GM19035 (cell line): Measurements from ENCODE around the gene MTPN.

Experiments used
- ATAC-seq: cut with Tn5 transposase; IDR thresholded peaks from one replicate; pipeline ENCODE4 v1.9.1; 2021; ENCODE audit not compliant: unreplicated experiment

MTPN gene, protein sequence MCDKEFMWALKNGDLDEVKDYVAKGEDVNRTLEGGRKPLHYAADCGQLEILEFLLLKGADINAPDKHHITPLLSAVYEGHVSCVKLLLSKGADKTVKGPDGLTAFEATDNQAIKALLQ

DNA sequence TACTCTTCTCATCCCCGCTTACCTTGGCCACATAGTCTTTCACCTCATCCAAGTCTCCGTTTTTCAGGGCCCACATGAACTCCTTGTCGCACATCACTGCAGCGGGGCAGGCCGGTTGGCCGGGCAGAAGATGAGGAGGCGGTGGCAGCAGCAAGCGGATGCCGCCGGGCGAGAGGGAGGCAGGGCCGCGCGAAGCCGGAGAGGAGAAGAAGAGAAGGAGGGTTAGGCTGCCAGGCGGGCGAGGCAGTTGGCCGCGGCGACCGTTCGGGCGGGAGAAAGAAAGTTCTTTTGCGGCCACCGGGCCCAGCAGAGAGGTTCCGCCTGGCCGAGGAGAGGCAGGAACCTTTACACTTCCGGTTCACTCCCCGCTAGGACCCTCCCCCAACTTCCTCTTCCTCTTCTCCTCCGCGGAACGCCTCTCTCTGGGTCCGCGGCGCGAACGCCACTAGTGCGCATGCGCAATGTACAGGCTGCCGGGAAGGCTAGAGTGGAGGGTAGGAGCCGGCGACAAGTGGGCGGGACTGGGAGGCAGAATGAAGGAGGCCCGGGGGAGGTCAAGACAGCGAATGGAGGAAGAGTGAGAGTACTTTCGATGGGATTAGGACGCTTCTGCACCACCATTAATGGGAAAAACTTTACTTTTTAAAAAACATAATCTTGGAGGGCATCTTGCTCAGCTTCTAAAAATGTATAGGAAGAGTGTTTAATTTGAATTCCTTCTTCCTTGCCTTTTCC, at the start of gene MTPN:
MTPN (minus strand) TSS at position 353 of the 735 bp plus-strand sequence; CDS start at position 94, 259 bp downstream.
- peak; percentile 58 for ATAC-seq

DNA sequence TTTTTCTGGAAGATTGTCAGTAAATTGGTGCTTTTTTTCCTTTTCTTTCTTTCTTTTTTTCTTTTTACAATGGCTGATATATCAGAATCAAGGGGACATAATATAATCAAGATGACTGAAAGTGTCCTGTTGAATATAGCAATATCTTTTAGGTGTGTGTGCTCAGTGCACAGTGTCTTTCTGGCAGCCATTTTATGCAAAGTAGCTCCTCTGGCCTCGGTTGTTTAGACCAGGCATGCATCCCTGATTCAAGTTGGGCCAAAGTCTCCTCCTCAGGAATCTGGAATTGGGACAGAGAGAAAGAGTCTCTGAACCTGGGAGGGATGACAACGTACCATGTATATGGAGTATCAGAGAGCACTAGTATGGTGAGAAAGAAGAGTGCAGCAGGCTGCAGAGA, 49.0 kb upstream of the MTPN start:
- ATAC-seq = no peak

DNA sequence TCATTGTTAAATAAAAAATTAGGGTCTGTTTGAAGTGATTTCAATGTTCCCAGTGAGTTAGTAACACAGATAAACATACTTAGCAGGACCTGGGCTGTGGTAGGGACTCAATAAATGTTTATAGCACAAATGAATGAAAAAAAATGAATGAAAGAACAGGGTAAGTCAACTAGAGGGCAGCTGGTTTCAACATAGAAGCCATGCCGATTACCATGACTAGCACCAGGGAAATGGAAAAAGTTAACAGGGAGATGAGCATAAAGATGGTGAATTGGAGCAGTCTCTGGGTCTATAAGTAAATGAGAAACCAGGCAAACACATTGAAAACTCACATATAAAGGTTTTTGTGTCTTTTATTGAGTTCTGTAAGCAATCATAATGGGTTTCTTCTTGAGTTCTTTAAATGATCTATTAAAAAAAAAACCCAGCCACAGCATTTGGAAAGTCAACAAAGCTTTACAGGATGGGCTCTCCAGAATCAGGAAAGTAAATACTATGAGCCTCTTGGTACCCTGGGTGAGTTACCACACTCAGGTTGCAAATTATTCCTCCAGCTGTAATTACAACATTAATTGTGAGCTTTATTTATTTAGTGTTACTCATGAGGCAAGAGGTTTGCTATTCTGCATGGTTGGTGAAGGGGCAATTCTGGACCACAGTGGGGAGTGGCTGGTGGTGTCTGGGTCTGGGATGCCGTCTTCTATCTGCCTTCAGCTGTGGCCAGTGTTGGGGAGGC, 46.1 kb upstream of the MTPN start:
- no peak for ATAC-seq

DNA sequence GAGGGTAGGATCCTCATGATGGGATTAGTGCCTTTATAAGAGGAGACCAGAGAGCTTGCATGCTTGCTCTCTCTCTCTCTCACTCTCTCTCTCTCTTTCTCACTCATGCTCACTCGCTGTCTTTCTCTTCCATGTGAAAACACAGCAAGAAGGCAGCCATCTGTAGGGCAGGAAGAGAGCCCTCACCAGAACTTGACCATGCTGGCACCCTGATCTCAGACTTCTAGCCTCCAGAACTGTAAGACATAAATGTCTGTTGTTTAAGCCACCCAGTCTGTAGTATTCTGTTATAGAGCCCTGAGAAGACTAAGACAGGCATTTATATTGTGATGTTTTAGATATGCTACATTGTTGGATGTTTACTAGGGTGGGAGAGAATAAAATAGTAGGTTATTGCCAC, 43.4 kb upstream of the MTPN start:
- ATAC-seq = no peak

DNA sequence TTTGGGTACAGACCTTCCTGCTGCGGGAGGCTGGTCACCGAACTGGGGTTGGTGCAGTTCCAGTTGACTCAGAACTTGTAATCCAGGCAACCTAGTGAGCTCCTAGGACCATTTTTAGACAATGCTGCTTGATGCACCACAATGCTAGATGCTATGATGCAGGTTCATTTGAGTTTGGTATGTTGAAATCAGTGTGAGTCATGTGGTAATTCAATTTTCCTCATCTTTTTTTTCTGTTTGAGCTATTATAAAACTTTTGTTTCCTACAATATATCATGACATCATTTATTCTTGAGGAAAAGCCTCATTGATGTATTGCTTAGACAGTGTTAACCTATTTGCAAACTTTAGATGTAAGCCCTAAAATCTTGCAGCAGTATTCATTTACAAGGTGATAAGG, 40.9 kb upstream of the MTPN start:
- no peak for ATAC-seq

DNA sequence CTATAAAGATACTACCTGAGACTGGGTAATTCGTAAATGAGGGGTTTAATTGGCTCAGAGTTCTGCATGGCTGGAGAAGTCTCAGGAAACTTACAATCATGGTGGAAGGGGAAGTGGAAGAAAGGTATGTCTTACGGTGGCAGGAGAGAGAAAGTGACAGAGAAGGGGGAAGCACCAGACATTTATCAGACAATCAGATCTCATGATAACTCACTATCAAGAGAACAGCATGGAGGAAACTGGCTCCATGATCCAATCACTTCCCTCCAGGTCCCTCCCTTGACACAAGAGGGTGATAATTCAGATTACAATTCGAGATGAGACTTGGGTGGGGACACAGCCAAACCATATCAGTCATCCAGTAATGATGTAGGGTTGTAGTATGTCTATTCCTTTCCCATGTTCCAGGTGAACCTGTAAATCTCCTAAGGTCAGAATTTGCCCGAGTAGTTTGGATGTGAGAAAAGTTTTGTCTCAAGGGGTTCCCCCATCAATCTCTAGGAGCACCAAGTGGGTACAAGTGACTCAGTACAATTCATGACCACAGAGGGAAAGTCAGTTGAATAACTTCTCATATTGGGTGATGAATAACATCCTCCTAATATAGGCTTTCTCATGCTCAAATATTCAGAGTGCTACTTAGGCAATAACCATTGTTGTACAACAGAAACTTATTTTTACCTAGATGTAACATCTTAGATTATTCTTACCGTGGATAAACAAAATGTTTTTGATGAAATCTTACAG, 39.7 kb upstream of the MTPN start:
- no peak for ATAC-seq

DNA sequence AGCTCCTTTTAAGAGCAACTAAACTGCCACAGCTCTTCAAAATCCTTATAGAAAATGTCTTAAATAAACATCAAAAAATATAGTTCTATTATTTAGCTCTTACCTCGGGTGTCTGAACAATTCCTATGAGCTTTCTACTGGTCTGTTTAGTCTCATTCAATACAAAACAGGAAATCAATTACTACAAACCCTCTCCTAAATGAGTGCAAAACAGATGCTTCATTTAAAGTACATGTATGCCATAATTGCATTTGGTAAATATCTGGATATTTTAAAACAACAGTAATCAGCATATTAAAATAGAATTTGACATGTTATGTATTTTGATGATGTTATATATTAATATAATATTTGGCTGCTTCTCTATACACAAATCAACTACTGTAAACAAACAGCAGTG, 38.5 kb upstream of the MTPN start:
- ATAC-seq = no peak

DNA sequence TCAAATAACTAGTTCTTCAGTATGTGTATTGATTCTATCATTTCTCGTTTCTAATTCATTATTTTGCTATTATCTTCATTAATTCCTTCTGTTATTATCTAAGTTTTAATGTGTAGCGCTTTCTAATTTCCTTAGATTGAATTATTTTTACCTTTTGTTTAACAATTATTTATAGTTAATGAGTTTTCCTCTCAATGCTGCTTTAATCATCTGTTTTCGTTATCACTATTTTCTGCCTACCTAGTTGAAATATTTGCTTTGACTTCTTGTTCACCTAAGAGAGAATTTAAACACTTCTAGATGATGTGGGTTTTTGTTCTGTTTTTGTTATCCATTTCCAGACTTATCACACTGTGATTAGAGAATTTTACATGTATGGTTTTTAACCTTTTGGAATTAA, 37.5 kb upstream of the MTPN start:
- no peak for ATAC-seq

DNA sequence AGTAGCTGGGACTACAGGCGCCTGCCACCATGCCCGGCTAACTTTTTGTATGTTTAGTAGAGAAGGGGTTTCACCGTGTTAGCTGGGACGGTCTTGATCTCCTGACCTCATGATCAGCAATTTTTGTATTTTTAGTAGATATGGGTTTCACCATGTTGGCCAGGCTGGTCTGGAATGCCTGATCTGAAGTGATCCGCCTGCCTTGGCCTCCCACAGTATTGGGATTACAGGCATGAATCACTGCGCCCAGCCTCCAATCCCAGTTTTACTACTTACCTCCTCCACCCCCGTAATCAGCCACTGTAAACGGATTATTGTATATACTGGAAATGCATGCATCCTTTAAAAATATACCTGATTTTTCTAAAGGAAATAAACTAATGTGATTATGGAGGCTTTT, 35.1 kb upstream of the MTPN start:
- ATAC-seq = no peak

DNA sequence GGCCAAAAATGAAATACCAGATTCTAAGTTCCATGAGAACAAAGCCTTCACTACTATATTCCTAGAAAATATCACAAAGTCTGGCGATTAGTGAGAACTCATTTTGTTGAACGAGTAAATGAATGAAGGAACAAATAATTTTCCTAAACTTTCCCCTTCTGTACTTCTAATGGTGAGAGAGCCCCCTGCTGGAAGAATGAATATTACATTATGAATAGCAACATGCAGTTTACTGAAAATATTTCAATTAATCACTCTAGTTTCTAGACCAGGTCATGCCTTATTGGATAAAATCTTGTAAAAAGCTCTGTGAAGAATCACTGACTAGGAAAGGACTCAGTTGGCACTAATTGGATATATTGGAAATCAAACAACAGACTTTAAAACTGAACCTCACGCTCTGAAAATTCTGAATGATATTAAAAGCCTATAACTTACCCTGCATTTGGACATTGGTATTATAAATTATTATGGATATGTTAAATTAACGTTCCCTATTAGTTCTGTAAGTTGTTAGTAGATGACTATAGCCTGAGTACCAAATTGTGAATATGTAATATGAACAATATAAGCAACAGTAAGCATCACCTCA, 32.4 kb upstream of the MTPN start:
- no peak for ATAC-seq

DNA sequence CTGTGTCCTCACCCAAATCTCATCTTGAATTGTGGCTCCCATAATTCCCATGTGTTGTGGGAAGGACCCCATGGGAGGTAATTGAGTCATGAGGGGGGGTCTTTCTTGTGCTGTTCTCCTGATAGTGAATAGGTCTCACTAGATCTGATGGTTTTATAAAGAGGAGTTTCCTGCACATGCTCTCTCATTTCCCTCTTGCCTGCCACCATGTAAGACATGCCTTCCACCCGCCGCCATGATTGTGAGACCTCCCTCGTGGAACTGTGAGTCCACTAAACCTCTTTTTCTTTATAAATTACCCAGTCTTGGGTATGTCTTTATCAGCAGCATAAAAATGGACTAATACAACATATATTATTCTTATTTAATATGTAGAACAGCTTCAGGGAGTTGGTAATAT, 29.0 kb upstream of the MTPN start:
- ATAC-seq = no peak

DNA sequence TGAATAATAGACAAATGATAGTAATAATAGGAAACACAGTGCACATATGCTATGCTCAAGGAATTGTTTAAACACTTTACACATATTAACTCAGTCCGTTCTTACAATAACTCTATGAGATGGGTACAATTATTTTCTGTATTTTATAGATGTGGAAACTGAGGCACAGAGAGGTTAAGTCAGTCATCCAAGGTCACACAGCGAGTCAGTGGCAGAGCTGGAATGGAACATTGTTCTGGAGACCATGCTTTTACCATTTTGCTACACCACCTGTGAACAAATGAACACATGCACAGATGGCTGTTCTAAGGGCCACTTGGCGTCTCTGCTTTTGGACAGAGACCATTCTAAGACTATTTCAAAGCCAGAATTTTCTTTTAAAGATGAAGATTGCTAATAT, 26.9 kb upstream of the MTPN start:
- ATAC-seq = no peak

DNA sequence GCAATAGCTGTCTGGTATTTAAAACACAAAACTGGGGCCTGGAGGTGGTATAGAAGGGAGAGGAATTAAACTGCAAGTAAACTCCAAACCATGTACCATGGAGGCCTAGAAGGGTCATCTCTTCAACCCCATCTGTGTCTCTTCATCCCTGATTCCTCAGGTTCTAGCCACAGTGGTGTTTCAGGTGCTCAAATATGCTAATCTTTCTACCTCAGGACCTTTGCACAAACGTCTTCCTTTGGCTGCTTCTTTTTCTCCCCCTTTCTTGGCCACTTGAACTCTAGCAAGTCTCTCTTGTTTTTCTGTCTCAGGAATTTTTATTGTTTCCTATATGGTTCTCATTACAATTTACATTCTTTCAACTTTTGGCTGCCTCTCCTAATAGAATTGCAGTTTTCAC, 25.6 kb upstream of the MTPN start:
- ATAC-seq = no peak

DNA sequence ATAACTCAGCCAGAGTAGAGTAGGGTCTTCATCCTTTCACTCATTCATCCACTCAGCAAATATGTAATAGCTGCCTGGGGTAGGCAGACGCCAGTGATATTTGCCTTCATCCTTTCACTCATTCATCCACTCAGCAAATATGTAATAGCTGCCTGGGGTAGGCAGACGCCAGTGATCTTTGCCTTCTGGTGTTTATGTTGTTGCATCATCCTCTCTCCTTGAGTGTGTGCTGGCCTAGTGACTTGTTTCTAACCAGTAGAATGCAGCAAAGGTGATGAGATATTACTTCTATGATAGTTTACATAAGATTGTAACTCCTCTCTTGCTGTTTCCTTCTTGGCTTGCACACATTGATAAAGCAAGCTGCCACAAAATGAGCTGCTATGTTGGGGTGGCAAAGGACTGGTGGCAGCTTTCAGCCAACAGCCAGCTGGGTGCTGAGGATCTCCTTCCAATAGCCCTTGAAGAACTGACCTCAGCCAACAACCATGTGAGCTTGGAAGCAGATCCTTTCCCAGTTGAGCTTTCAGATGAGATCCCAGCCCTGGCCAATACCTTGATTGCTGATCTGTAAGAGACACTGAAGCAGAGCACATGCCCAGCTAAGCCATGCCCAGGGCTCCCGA, 23.2 kb upstream of the MTPN start:
- no peak for ATAC-seq

DNA sequence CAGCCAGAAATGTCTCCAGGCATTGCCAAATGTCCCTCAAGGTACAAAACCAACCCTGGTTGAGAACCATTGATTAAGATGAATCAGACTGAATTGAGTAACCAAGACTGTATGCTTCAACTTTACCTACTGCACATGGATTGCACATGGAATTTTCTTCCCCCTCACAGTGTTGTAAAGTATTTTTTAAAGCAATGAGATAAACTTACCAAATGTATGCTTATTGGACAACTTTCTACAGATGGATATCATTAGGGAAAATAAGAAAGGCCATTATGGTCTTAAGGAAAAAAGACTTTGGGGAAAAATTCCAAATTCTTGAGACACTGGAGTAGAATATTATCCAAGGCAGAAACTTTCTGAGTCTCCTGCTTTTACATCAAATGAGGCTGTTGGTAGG, 20.9 kb upstream of the MTPN start:
- no peak for ATAC-seq

DNA sequence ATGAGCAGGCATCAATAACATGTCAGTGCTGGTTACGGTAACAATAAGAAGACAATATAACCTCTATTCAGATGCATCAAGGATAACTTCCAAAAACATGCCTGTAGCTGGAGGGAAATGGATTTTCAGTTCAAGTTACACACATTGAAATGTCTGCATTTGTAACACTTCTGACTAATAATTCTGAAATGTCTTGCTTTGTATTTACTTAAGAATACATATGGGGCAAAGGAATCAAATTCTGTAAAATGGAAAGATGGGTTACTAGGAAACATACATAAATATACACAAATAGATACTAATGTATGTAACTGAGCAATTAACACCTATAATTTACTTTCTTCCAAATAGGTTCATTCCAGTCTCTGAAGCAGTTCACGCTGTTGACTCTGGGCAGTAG, 18.6 kb upstream of the MTPN start:
- no peak for ATAC-seq

DNA sequence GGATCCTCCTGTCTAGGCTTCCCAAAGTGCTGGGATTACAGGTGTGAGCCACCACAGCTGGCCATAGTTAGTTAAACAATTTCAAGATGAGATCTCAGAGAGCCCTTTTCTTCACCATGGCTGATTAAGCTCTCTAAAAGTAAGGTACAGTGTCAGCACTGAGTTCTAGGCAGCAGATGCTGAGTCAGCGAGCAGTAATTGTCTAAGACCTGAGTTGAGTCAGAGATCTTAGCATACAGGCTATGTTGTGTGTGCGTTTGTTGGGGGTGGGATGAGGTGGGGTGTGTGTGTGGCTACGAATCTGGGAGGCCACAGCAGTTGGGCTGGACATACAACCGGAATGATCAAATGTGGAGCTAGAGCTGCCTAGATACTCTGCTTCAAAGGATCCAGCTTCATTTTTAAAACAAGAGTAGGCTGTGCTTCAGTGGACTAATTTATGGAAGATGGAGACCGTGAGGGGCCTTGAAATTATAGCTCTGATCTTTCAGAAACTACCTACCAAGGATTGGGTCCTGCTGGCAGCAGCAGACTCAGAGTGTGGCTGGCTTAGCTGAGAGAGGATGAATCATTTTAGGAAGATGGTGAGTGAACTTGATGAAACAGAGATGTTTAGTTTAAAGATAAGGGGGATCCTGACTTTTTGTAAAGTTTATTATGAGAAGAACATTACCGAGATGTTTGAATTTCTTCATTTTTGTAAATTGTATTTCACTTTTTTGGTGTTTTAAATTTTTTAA, 17.5 kb upstream of the MTPN start:
- ATAC-seq = peak; percentile 36

DNA sequence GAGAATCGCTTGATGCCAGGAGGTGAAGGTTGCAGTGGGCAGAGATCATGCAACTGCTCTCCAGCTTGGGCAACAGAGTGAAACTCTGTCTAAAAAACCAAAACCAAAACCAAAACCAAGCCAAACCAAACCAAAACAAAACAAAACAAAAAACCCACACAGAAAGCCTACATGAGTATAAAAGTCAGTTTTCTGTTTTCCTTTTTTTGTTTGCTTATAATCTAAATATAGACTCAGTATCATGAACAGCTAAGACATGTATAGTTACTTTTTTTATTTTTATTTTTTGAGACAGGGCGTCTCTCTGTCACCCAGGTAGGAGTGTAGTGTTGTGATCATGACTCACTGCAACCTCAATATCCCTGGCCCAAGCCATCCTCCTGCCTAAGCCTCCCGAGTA, 16.8 kb upstream of the MTPN start:
- ATAC-seq = peak; percentile 67

DNA sequence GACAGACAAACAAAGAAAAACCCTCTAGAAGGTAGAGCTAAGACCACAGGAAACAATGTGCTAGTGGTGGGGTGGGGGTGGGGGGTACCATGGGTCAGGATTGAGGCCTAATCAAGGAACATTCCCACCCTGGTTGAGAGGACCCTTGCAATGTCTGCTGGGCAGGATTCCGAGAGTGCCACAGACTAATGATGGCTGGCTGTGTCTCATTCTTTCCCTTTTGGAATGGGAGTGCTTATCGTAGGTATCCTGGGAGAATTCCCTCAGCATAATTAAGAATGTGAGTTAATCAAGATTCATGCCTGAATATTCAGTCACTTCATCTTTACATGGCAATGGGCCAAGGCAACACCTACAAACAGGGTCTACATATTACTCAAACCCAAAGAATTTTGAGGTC, 14.7 kb upstream of the MTPN start:
- no peak for ATAC-seq

DNA sequence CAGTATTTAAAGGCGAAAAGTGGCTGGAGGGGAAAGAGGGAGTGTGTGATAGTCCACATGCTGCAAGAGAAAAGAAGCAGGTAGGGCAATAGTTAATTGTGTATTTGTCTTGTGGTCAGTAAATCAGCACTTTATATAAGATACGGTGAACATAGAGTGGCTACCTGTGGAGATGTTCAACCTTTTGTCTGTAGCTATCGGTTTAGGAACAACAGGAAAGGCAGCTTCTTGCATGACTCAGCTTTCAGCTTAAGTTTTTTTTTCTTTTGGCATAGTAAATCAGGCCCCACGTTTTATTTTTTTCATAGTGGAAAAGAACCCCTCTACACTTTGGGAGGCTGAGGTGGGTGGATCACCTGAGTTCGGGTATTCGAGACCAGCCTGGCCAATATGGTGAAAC, 14.2 kb upstream of the MTPN start:
- no peak for ATAC-seq
